ENCODE data around the gene BEST4. TPM values are rescaled to one million over a fixed set of nuclear protein-coding genes. Genes with fewer than 3 reads are reported as not detected.
"Not testable (repeated sequence)": the region's sequence is repeated elsewhere in the genome, so short reads cannot be mapped to it uniquely, and the experiment has no call there.

BEST4 gene
- total RNA-seq, 1 experiment from 2014 or later = not detected

- DNase-seq (ENCODE audit: extremely low read depth, low read depth) = no peak
These were observed 7.3 kb downstream of the BEST4 start for GRCh38 chr1:44780583-44781121.

DNA sequence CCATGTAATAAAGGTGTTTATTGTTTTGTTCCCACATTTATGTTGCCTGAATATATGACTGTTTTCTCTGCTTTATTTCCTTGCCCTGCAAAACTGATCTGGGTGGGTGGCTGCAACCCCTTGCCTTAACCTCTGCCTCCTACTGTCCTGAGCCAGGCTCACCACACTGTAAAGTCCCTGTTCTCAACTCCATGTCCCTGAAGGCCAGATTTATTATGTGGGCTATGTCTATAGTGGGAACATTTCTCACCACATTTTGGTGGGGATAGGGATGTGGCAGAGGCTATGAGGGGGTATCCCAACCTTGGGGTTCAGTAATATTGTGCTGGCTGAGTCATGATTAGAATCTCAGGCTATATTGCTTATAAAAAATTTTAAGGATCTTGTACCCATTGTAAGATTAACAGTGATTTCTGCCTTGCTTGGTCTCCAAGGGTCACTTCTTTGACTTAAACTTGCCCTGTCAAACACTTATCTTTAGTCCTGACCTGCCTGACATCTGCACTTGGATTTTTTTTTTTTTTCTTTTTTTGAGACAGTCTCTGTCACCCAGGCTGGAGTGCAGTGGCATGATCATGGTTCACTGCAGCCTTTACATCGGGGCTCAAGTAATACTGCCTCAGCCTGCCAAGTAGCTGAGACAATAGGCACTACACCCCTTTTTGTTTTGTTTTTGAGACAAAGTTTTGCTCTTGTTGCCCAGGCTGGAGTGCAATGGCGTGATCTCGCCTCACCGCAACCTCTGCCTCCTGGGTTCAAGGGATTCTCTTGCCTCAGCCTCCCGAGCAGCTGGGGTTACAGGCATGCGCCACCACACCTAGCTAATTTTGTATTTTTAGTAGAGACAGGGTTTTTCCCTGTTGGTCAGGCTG lies 9.0 kb downstream of the BEST4 start:
- DNase-seq (ENCODE audit: extremely low read depth, low read depth) = no peak

DNA sequence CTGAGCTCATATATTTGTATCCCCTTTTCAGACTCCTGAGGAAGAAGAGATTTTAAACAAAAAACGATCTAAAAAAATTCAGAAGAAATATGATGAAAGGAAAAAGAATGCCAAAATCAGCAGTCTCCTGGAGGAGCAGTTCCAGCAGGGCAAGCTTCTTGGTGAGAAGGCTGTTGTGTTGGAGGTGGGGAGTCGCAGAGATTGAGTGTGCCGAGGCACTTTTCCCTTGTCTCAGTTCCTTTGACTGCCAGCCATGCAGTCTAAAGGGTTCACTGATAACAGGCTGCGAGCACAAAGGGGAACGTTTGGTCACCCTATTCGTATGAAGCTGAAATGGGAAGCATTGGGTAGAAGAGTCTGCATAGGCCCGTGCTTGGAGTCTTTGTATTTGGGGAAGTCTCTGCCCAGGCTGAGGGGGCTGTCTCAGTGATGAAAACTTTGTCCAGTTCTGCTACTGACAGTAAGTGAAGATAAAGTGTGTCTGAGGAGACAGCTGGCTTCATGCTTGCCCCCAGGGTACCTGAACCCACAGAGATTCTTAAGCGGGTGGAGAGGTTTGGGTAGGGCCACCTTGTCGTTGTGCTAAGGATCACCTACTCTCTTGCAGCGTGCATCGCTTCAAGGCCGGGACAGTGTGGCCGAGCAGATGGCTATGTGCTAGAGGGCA lies 9.9 kb downstream of the BEST4 start:
- no peak for DNase-seq (ENCODE audit: extremely low read depth, low read depth)

GRCh38 chr1:44777547-44777946 lies 10.4 kb downstream of the BEST4 start:
- DNase-seq (ENCODE audit: extremely low read depth, low read depth) = no peak

DNA sequence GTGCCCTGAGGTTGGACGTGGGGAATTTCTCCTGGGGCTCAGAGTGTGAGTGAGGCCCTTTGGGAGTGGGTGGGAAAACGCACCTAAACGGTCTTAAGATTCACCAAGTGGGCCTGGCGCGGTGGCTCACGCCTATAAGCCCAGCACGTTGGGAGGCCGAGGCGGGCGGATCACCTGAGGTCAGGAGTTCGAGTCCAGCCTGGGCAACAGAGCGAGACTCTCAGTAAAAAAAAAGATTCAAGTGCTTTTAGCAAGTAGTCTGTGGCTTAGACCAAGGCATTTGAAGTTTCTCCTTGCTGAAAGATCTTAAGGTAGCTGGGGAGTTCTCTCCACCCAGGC lies 11.3 kb downstream of the BEST4 start:
- DNase-seq (ENCODE audit: extremely low read depth, low read depth) = no peak

GRCh38 chr1:44775930-44776729 lies 11.8 kb downstream of the BEST4 start:
- DNase-seq (ENCODE audit: extremely low read depth, low read depth) = no peak

- peak; percentile 92 for DNase-seq (ENCODE audit: extremely low read depth, low read depth)
These were observed 12.7 kb downstream of the BEST4 start, which contains the start of gene RPS8 for GRCh38 chr1:44775078-44775929. RPS8 (plus strand) TSS chr1:44775540; CDS start chr1:44775597, 57 bp downstream.

- not testable (repeated sequence) for DNase-seq (ENCODE audit: extremely low read depth, low read depth)
These were observed 21.5 kb downstream of the BEST4 start for GRCh38 chr1:44766421-44766820.

- DNase-seq (ENCODE audit: extremely low read depth, low read depth) = no peak
These were observed 27.1 kb downstream of the BEST4 start for GRCh38 chr1:44760876-44761275.

GRCh38 chr1:44759077-44759476 lies 28.9 kb downstream of the BEST4 start:
- DNase-seq (ENCODE audit: extremely low read depth, low read depth) = no peak

DNA sequence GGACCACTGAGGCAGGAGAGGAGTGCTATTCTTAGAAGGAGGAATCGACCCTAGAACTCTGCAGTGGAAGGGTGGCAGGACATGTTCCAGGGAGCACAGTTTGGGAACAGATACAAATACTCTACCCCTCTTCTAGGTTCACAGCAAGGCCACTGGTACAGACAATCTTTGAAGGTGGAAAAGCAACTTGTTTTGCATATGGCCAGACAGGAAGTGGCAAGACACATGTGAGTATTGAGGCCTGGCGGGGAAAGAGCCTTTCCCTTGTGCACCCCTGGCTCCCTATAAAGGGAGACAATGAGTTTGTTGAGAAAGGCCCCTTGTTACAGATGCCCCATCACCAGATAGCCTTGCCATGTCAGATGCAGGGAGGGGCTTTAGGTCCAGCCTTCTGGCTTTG lies 30.6 kb downstream of the BEST4 start:
- no peak for DNase-seq (ENCODE audit: extremely low read depth, low read depth)

DNA sequence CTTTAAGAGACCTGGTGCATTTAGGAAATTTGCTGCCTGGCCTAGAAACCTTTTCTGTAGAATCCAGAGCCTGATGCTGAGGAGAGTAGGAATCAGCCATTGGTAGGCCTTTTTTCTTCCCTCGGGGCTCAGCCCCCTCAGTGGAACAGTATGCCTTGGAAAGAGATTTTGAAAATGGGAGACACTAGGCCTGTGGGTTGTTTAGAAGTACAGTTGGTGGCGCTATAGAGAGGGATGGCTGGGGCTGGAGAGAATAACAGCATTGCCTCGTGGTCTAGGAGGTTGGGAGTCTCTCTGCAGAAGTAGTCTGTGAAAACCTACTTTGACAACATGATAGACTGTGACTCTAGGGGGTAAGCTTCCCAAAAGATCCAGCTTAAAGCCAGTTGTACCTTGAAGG lies 40.1 kb downstream of the BEST4 start:
- no peak for DNase-seq (ENCODE audit: extremely low read depth, low read depth)

DNA sequence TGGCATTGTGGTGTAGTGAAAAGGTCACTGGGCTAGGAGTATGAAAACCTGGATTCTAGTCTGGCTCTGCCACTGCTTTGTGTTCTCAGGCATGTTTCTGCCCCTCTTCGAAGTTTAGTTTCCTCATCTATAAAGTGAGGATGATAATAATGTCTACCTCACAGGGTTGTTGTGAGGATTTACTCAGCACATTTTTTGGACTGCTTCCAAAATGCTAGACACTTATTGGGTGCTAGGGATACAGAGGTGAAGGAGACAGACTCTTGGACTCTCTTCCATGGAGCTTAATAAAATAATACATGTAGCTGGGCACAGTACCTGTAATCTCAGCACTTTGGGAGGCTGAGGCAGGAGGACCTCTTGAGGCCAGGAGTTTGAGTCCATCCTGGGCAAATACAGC lies 44.8 kb downstream of the BEST4 start:
- DNase-seq (ENCODE audit: extremely low read depth, low read depth) = no peak

- no peak for DNase-seq (ENCODE audit: extremely low read depth, low read depth)
These were observed 47.8 kb downstream of the BEST4 start for GRCh38 chr1:44740179-44740617.

DNA sequence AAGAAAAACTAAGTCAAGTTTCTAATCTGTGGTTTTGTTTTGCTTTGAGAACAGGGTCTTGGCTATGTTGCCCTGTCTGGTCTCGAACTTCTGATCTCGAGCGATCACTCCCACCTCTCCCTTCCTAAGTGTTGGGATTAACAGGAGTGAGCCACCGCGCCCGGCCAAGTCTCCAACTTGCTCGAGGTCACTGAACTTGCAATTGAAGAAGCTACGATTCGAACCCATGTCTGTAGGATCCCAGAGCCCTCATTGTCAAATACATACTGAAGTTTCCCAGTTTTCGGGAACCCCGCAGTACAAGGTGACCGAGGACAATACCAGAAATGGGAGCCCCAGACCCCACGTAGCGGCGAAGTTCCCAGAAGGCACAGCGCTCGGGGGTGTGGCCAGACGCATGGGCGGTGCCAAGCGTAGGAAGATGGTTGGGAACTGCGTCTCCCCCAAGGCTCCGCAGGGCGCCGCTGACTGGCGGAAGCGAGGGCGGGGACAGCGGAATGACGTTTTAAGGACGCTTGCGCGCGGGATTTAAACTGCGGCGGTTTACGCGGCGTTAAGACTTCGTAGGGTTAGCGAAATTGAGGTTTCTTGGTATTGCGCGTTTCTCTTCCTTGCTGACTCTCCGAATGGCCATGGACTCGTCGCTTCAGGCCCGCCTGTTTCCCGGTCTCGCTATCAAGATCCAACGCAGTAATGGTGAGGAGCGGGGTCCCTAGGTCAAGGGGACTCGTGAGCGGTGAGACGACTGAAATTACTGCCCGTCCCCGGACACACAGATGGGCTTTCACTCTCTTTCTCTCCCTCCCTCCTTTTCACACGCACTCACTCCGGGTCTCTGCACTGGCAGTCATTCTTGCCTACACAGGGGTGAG lies 48.4 kb downstream of the BEST4 start, which contains the start of gene KIF2C:
KIF2C (plus strand) TSS at position 531 of the 872 bp plus-strand sequence; CDS start at position 627, 96 bp downstream.
- peak; percentile 94 for DNase-seq (ENCODE audit: extremely low read depth, low read depth)

GRCh38 chr1:44738953-44739306 lies 49.0 kb downstream of the BEST4 start:
- DNase-seq (ENCODE audit: extremely low read depth, low read depth) = not testable (repeated sequence)

GRCh38 chr1:44735992-44736391 lies 52.0 kb downstream of the BEST4 start:
- no peak for DNase-seq (ENCODE audit: extremely low read depth, low read depth)

DNA sequence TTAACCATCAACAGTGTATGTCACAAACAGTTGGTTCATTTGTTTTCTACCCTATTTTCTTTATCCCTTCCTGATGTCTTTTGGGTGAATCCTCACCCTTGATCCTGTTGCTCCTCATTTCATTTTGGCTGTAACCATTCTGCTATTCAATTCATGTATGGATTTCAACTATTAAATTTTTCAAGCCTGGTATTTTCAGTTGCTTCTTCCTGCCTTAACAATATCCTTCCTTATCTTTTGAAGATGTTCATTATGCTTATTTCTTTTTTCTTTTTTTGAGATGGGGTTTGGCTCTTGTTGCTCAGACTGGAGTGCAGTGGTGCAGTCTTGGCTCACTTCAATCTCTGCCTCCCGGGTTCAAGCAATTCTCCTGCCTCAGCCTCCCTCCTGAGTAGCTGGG lies 54.2 kb downstream of the BEST4 start:
- no peak for DNase-seq (ENCODE audit: extremely low read depth, low read depth)
